Measurements from ENCODE around the gene DHRS3. TPM values are rescaled to one million over a fixed set of nuclear protein-coding genes. Genes with fewer than 3 reads are reported as not detected.
A peak's percentile ranks its signal among the peaks of the same experiment; 100 is the strongest.

DHRS3 gene
- total RNA-seq, 1 experiment from 2014 or later = 154 TPM

- TF ChIP-seq EZH2 (IDR thresholded peaks at IDR 0.05; ENCODE audit: low read depth) = no peak
- TF ChIP-seq CTCF (conservative IDR thresholded peaks at IDR 0.05) = no peak
- peak overlapping the region; percentile 100 for H3K27ac ChIP-seq
- CTCF ChIA-PET = interaction anchor here (0.8 kb wide), 1 partner anchor 23 kb away, joined by 3 read pairs; no protein-coding TSS in a partner anchor
Observed at GRCh38 chr1:12596007-12596821, 21.8 kb downstream of the DHRS3 start.

GRCh38 chr1:12595757-12596006 lies 22.3 kb downstream of the DHRS3 start:
- H3K4me1 ChIP-seq (replicated peaks; ENCODE audit: insufficient read depth) = peaks cover 63% of the 10 kb centered on the region
- H4K20me1 ChIP-seq (ENCODE audit: insufficient read depth) = no peaks in the 10 kb centered on the region
- H2AFZ ChIP-seq = no peak overlapping the region
- peaks cover 11% of the 10 kb centered on the region; the same call in 1 of the 2 replicates for H3K36me3 ChIP-seq (ENCODE audit: low read depth)
- peak overlapping the region; percentile 100 for H3K27ac ChIP-seq
- no peaks in the 10 kb centered on the region for H3K9me3 ChIP-seq (ENCODE audit: insufficient read depth, low read depth)
- BruUV-seq (replicated peaks) = no TSS peak
- no peak for DNase-seq
- peaks cover 86% of the 10 kb centered on the region for H3K79me2 ChIP-seq (ENCODE audit: low read depth)
- peak overlapping the region; percentile 92 for H3K4me2 ChIP-seq
- intact Hi-C loops (cut with micrococcal nuclease; ENCODE audit: unreplicated experiment) = loop anchor here (1.0 kb wide), 5 partner anchors 21 to 138 kb away; partner anchors contain the start of gene DHRS3
- no peaks in the 10 kb centered on the region for H3K9me2 ChIP-seq (ENCODE audit: insufficient read depth)
- CTCF ChIA-PET = interaction anchor here (0.8 kb wide), 1 partner anchor 23 kb away, joined by 3 read pairs; no protein-coding TSS in a partner anchor
- POLR2A ChIA-PET (ENCODE audit: unreplicated experiment) = interaction anchor here (0.7 to 1.1 kb wide), 6 partner anchors 9 to 688 kb away, joined by 4 to 13 read pairs (median 5); no protein-coding TSS in a partner anchor
- peak overlapping the region; percentile 47; the same call in 1 of the 2 replicates for H3K4me3 ChIP-seq
- no peaks in the 10 kb centered on the region for H3K27me3 ChIP-seq (ENCODE audit: insufficient read depth, low read depth)
- TF ChIP-seq CTCF (conservative IDR thresholded peaks at IDR 0.05) = no peak
- no peak for TF ChIP-seq EZH2 (IDR thresholded peaks at IDR 0.05; ENCODE audit: low read depth)
- peaks cover 56% of the 10 kb centered on the region for H3F3A ChIP-seq (ENCODE audit: insufficient read depth, low read depth)

More at GRCh38 chr1:12596007-12596821, 21.8 kb downstream of the DHRS3 start:
- H3K4me1 ChIP-seq (replicated peaks; ENCODE audit: insufficient read depth) = peaks cover 68% of the 10 kb centered on the region
- DNase-seq = peak; percentile 90 to 95
- H3F3A ChIP-seq (ENCODE audit: insufficient read depth, low read depth) = peaks cover 53% of the 10 kb centered on the region
- peaks cover 86% of the 10 kb centered on the region for H3K79me2 ChIP-seq (ENCODE audit: low read depth)
- no peaks in the 10 kb centered on the region for H3K27me3 ChIP-seq (ENCODE audit: insufficient read depth, low read depth)
- intact Hi-C loops (cut with micrococcal nuclease; ENCODE audit: unreplicated experiment) = loop anchor here (1.0 kb wide), 4 partner anchors 22 to 139 kb away; partner anchors contain the start of gene DHRS3
- H3K4me3 ChIP-seq = peak overlapping the region; percentile 56; the same call in 1 of the 2 replicates
- H3K9me2 ChIP-seq (ENCODE audit: insufficient read depth) = no peaks in the 10 kb centered on the region
- H4K20me1 ChIP-seq (ENCODE audit: insufficient read depth) = no peaks in the 10 kb centered on the region
- TSS peak; percentile 86 for BruUV-seq (replicated peaks)
- POLR2A ChIA-PET (ENCODE audit: unreplicated experiment) = interaction anchor here (0.5 to 1.1 kb wide), 9 partner anchors 8 to 688 kb away, joined by 4 to 17 read pairs (median 5); no protein-coding TSS in a partner anchor
- H3K36me3 ChIP-seq (ENCODE audit: low read depth) = peaks cover 11% of the 10 kb centered on the region; the same call in 1 of the 2 replicates
- no peak overlapping the region for H2AFZ ChIP-seq
- H3K4me2 ChIP-seq = peak overlapping the region; percentile 92
- H3K9me3 ChIP-seq (ENCODE audit: insufficient read depth, low read depth) = no peaks in the 10 kb centered on the region

GRCh38 chr1:12594966-12595756 lies 22.8 kb downstream of the DHRS3 start:
- intact Hi-C loops (cut with micrococcal nuclease; ENCODE audit: unreplicated experiment) = loop anchor here (1.0 kb wide), 1 partner anchor 45 kb away; no protein-coding TSS in a partner anchor

More at GRCh38 chr1:12594966-12595756, 22.8 kb downstream of the DHRS3 start:
- BruUV-seq (replicated peaks) = no TSS peak
- peak overlapping the region; percentile 53 for H3K4me3 ChIP-seq
- ChIA-PET POLR2A (ENCODE audit: unreplicated experiment) (interaction anchor here (0.5 to 1.1 kb wide), 9 partner anchors 9 to 929 kb away, joined by 3 to 18 read pairs (median 8); partner anchors contain the start of gene DHRS3), CTCF (interaction anchor here (0.8 kb wide), 1 partner anchor 24 kb away, joined by 3 read pairs; no protein-coding TSS in a partner anchor)
- TF ChIP-seq EZH2 (IDR thresholded peaks at IDR 0.05; ENCODE audit: low read depth) = no peak
- TF ChIP-seq CTCF (conservative IDR thresholded peaks at IDR 0.05) = no peak
- H3F3A ChIP-seq (ENCODE audit: insufficient read depth, low read depth) = peaks cover 61% of the 10 kb centered on the region
- peaks cover 58% of the 10 kb centered on the region for H3K4me1 ChIP-seq (replicated peaks; ENCODE audit: insufficient read depth)
- DNase-seq = peak; percentile 49 to 79
- peaks cover 84% of the 10 kb centered on the region for H3K79me2 ChIP-seq (ENCODE audit: low read depth)
- no peaks in the 10 kb centered on the region for H3K9me3 ChIP-seq (ENCODE audit: insufficient read depth, low read depth)
- no peak overlapping the region for H2AFZ ChIP-seq
- H3K4me2 ChIP-seq = peak overlapping the region; percentile 92
- H3K9me2 ChIP-seq (ENCODE audit: insufficient read depth) = no peaks in the 10 kb centered on the region
- no peaks in the 10 kb centered on the region for H3K27me3 ChIP-seq (ENCODE audit: insufficient read depth, low read depth)
- peaks cover 11% of the 10 kb centered on the region; the same call in 1 of the 2 replicates for H3K36me3 ChIP-seq (ENCODE audit: low read depth)
- H4K20me1 ChIP-seq (ENCODE audit: insufficient read depth) = no peaks in the 10 kb centered on the region
- peak overlapping the region; percentile 100 for H3K27ac ChIP-seq

Data from PC-9 (cell line).